ENCODE measurements around the gene MORN3.
"Not testable (repeated sequence)": the region's sequence is repeated elsewhere in the genome, so short reads cannot be mapped to it uniquely, and the experiment has no call there.

MORN3 gene, protein sequence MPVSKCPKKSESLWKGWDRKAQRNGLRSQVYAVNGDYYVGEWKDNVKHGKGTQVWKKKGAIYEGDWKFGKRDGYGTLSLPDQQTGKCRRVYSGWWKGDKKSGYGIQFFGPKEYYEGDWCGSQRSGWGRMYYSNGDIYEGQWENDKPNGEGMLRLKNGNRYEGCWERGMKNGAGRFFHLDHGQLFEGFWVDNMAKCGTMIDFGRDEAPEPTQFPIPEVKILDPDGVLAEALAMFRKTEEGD

DNA sequence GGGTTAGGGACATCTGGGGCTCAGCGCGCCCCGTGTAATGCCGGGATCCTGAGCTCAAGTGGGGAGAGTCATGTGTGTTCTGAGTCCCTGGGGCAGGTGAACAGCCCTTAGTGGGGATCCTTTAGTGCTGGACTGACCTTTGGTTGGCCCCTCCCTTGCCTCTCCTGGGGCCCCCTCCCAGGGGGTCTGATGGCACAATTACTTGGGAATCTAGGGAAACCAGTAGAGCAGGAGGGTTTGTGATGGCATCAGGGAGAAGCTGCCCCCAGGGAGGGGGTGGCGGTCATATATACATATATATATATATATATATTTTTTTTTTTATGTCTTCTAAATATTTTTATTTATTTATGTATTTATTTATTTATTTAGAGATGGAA is at the start of gene MORN3:
Gene MORN3 (minus strand): TSS at position 134 of the 380 bp plus-strand sequence. CDS start 171 bp downstream, outside the sequence.
- DNase-seq (ENCODE audit: low read depth): no peak

DNA sequence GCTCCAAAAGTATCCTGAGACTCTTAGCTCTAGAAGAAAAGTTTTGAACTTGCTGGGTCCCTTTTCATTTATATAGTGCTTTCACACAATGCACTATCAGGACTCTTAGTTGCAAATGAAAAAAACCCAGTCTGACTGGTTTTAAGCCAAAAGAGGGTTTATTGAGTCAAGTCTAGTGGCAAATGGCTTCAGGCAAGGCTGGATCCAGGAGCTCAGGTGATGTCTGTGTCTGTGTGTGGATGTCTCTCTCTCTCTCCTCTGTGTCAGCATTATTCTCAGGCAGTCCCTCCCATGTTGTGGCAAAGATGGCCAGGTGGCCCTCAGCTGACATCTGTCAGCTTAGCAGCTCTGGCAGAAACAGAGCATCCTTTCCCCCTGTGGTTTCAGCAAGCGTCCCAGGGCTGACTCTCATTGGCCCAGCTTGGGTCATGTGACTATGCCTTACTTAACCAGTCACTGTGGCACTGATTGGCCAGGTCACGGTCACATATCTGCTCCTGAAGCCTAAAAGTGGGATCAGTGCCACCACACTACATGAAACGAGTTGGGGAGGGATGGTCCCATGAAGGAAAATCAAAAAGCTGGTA is 49.3 kb upstream of the MORN3 start:
- DNase-seq (ENCODE audit: low read depth): no peak

DNA sequence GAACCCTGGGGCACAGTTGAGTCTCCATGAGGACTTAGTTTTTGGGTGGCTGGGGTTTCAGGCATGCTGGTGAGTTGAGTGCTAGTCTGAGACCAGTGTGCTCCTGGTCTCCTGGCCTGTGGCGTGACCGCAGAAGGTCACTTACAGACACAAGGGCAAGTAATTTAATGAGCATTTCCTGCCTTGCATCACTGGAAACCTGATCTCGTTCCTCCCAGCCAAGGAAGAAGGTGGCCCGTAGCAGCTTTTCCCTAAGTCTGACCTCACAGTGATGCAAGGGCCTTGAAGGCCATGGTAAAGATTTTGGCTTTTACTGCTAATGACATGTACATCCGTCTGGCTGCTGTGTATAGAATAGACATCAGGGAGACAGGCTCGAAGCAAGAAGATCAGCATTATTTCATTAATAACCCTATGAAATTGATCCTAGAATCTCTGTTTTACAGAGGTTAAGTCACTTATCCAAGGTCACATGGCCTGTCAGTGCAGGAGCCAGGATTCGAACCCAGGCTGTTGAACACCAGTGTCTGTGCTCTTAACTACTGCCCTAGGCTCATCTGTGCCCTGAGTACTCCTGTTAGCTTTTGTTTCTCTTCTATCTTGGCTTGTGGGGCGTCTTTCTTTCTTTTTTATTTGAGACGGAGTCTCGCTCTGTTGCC is 47.7 kb upstream of the MORN3 start:
- peak; percentile 43 for DNase-seq (ENCODE audit: low read depth)

DNA sequence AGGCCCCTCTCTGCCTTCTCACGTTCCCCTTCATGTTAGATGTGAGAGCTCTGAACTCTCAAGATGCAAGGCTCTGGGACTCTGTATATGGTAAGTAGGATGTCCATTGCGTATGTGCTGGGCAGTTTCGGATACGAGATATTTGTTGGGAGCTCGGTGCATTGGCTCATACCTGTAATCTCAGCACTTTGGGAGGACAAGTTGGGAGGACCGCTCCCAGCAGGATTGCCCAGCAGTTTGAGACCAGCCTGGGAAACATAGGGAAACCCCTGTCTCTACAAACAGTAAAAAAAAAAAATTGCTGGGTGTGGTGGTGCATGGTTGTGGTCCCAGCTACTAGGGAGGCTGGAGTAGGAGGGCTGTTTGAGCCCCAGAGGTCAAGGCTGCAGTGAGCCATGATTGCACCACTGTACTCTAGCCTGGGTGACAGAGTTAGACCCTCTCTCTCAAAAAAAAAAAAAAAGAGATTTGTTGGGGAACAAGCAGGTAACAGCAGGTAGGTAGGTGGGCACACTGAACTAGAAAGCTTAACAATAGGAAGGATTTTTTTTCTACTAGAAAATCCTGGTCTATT is 46.5 kb upstream of the MORN3 start:
- DNase-seq (ENCODE audit: low read depth): no peak

DNA sequence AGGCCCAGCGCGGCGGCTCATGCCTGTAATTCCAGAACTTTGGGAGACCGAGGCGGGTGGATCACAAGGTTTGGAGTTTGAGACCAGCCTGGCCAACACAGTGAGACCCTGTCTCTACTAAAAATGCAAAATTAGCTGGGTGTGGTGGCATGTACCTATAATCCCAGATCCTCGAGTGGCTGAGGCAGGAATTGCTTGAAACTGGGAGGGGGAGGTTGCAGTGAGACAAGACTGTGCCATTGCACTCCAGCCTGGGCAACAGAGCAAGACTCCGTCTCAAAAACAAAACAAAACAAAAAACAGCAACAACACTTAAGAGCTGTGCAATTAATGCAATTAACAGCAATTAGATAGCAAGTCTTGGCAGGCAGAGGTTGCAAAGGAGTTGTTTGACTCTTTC is 45.6 kb upstream of the MORN3 start:
- DNase-seq (ENCODE audit: low read depth): not testable (repeated sequence)

DNA sequence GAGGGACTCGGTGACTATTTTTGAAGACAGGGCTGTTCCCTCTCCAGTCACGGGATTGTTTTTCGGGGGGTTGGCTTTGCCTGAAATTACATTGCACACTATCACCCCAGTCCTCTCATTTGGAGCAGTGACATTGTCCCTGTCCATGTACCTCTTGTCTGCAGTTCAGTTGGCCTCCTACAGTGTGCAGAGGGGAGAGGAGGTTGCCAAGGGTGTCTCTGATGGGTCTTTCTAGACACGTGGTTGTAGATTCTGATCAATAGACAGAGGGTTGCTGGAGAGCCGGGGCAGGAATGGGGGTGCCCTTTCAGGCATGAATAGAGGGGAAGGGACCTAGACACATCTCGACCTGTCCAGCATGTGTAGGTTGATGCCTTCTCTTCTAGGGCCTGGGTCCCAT is 44.3 kb upstream of the MORN3 start:
- no peak for DNase-seq (ENCODE audit: low read depth)

DNA sequence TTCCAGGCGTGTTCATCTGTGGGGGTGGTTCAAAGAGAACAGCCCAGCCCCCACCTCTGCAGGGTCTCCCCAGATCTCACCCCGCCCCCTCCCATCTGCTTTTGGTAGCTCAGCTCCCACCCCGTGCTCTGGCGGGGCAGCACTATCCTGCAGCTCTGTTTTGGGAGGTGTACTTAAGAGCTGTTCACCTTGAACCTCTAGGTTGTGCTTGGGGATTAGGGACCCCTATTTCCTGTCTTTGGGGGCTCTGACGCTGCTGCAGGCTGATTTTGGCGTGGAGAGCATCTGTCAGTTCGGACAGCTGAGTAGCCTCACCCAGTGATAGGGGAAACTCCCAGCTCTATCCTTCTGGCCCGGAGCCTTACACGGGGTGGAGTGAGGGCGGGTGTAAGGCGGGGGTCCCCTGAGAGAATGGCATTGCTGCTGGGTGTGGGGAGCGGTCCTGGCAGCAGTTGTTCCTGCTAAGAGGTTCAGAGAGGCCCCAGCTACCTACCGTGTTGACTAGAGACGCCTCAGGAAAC is 43.9 kb upstream of the MORN3 start:
- DNase-seq (ENCODE audit: low read depth): no peak

DNA sequence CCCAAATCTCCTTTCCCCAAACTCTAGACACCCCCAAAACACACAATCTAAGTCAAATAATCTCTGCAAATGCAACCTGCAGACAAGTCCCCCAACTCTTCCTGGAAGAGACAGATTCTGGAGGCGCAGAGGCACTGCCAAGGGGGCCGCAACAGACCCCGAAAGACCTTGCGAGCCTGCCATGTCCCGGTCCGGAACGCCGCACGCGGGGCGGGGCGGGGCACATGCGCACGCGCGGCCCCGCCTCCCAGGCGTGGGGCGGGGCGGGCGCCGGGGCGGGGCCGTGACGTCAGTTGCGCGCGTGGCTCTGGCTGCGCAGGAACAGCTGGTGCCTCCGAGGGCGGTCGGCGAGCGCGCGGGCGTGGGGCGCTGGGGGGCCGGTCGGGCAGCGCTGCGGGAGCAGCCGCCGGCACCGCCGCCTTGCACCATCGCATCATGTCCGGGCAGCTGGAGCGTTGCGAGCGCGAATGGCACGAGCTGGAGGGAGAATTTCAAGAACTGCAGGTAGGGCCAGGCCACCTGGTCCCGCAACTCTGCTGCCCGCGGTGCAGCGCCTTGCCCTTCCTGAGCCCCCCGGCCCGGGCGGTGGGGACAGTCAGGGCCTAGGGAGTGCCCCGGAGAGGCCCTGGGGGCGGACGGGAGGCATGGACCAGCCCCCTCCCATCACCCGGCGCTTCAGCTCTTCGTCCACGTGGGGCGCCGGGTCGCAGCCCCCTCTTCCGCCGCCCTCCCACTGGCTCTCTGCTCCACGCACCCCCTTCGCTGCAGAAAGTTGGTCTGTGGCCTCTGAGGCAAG is 43.2 kb upstream of the MORN3 start, which contains the start of gene TMEM120B:
Gene TMEM120B (plus strand): TSS at position 292 of the 796 bp plus-strand sequence. CDS start 144 bp downstream, at position 436.
- no peak for DNase-seq (ENCODE audit: low read depth)

DNA sequence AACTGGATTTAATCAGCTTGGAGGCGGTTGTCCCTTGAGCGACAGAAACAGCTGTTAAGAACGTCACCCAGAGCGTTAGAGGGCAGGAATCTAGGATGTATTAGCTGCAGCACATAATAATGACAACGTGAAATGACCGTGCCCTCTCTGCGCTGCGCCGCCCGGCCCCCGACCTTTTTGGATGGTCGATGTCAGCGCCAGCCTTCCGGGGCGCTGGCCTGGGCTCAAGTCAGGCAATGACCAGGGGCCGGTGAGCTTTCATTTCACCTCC is 42.7 kb upstream of the MORN3 start:
- DNase-seq (ENCODE audit: low read depth): no peak

DNA sequence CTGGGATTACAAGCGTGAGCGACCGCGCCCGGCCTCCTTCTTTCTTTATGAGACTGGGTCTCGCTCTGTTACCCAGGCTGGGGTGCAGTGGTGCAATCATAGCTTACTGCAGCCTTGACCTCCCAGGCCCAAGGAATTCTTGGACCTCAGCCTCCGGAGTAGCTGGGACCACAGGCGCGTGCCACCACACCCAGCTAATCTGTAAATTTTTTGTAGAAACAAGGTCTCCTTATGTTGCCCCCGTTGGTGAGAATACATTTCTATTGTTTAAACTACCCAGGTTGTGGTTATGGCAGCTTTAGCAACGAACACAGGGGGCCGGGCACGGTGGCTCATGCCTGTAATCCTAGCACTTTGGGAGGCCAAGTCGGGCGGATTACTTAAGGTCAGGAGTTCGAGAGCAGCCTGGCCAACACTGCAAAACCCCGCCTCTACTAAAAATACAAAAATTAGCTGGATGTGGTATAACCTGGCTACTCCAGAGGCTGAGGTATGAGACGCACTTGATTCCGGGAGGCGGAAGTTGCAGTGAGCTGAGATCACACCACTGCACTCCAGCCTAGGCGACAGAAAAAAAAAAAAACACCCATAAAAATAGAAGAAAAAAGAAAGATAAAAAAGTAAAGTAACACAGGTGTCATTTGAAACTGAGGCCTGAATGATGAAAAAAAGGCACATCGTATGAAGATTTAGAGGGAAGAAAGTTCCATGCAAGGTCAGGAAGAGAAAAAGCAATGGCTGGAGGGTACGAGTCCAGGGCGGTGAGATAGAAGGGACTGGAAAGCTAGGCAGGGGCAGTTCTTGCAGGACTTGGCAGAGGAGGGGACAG is 42.1 kb upstream of the MORN3 start:
- no peak for DNase-seq (ENCODE audit: low read depth)

DNA sequence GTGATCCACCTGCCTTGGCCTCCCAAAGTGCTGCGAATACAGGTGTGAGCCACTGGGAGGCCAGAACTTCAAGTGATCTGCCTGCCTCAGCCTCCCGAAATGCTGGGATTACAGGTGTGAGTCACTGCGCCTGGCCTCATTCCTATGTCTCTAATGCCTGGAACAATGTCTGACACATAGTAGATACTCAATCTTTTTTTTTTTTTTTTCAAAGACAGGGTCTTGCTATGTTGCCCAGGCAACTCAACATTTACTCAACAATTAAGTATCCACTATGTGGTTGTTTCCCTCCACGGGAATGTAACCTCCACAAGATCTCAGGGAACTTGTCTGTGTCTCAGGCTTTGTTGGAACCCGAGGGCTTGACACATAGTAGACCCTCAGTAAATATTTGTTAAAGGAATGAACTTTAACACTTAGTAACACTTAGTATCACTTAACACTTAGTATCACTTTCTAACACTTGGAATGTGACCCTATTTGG is 40.1 kb upstream of the MORN3 start:
- DNase-seq (ENCODE audit: low read depth): peak; percentile 56

DNA sequence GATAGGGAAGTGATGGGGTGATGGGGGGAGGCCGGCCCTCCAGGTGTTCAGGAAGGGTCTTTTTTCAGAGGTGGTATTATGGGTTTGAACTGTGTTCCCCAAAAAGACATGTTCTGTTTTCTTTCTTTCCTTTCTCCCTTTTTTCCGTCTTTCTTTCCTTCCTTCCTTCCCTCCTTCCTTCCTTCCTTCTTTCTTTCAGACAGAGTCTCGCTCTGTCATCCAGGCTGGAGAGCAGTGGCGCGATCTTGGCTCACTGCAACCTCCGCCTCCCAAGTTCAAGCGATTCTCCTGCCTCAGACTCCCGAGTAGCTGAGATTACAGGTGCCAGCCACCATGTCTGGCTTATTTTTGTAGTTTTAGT is 39.6 kb upstream of the MORN3 start:
- DNase-seq (ENCODE audit: low read depth): not testable (repeated sequence)

DNA sequence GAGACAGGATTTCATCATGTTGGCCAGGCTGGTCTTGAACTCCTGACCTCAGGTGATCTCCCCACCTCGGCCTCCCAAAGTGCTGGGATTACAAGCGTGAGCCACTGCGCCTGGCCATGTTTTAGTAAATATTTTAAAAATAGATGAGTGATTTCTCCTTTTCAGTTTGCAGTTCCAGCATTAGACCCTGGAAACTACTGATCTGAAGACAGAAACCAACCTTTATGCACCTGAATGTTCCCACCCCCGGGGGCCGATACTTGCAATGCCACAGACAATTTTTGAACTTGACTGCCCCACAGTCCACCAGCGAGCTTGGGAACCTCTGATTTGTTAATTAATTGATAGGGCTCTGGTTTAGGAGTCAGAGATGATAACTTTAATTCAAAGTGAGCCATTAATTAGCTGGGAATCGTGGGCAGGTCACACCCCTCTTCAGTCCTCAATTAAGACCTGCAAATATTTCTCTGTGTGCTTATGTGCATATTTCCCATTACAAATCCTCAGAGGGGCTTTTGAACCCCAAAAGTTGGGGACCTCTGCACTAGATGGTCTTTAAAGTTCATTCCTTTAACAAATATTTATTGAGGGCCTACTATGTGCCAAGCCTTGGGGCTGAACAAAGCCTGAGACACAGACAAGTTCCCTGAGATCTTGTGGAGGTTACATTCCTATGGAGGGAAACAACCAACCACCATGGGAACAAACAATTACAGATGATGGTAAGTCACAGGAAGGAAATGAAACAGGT is 39.0 kb upstream of the MORN3 start:
- DNase-seq (ENCODE audit: low read depth): no peak

DNA sequence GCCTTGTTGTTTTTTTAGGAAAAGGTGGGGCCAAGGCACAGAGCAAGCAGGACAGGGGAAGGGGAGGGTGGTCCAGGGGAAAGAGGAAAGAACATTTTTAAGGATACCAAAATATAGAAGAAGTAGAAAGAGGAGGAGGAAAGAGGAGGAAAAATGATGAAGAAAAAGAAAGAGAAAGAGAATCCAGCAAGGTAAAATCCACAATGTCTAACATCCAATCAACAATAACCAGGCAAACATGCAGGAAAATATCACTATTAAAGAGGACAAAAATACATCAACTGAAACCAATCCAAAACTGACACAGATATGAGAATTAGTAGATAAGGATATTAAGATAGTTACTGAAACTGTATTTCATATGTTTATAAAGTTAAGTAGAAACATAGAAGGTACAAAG is 36.1 kb upstream of the MORN3 start:
- no peak for DNase-seq (ENCODE audit: low read depth)

DNA sequence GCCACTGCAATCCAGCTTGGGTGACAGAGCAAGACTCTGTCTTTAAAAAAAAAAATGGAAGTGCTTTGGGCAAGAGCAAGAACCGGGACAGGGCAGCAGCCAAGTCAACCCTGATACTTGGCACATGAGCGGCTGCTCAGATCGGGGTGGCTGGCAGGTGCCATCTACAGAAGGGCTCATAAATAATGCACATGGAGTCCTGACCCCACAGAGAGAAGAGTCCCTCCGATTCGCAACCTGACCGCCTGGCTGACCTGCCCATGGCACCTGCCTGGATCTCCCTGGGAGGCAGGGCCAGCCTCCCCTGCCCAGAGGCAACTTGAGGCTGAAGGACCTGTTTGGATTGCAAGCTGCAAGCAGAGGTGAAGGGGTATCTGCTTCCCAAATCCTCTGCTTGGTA is 33.5 kb upstream of the MORN3 start:
- DNase-seq (ENCODE audit: low read depth): no peak

DNA sequence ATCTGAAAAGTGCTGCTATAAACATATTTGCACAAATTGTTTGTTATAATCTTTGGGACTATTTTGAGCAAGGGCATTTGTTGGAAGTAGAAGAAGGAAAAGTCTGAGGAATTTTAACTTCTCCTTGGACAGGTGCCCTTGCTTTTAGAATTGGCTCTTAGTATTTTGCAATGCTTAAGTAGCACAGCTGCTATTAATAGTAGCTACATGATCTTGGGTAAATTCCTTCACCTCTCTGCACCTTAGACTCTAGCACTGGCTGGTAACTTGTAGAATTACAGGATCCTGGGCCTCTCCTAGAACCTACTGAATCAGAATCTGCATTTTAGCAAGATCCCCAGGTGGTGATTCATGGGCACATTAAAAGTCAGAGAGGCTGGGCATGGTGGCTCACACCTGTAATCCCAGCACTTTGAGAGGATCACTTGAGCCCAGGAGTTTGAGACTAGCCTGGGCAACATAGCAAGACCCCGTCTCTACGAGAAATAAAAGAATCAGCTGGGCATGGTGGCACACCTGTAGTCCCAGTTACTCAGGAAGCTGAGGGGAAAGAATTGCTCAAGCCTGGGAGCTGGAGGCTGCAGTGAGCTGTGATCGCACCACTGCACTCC is 32.3 kb upstream of the MORN3 start:
- DNase-seq (ENCODE audit: low read depth): no peak

DNA sequence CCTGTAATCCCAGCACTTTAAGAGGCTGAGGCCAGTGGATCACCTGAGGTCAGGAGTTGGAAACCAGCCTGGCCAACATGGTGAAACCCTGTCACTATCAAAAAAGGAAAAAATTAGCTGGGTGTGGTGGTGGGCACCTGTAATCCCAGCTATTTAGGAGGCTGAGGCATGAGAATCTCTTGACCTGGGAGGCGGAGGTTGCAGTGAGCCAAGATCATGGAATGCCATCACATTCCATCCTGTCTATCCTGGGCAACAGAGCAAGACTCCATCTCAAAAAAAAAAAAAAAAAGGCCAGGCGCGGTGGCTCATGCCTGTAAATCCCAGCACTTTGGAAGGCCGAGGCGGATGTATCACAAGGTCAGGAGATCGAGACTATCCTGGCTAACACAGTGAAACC is 28.4 kb upstream of the MORN3 start:
- not testable (repeated sequence) for DNase-seq (ENCODE audit: low read depth)

DNA sequence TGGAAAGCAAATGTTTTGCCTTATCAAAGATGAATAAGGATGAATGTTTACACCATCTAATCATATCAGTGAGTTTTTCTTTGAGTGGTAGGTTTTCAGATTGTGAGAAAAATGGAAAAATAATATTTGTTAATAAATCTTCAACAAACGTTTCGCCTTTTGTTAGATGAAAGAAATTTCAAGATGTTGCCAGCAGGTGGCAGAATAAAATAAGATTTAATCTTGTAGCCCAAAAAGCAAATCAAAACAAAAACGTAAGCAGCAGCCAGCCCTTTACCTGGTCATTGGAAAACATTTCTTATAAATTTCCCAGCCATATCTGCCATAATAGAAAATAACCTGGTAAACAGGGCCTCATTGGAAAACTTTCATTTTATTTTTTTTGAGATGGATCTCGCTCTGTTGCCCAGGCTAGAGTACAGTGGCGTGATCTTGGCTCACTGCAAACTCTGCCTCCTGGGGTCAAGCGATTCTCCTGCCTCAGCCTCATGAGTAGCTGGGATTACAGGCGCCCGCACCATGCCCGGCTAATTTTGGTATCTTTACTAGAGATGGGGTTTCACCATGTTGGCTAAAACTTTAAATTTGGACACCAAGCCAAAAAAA is 27.7 kb upstream of the MORN3 start:
- no peak for DNase-seq (ENCODE audit: low read depth)

DNA sequence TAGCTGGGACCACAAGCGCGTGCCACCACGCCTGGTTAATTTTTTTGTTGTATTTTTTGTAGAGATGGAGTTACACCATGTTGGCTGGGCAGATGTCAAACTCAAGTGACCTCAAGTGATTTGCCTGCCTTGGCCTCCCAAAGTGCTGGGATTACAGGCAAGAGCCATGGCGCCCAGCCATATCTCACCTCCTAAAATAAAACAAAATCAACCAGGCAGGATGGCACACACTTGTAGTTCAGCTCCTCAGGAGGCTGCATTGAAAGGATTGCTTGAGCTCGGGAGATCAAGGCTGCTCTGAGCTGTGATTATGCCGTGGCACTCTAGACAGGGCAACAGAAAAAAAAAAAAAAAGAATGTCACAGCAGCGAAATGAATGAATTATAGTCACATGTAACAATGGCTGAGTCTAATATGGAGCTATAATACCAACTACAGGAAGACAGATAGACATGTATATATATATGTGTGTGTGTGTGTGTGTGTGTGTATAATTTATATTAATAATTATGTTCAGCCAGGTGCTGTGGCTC is 23.8 kb upstream of the MORN3 start:
- no peak for DNase-seq (ENCODE audit: low read depth)
